Nephron (organoid): Measurements from ENCODE around the gene ATF7IP2.

Source experiments
- H3K27ac Mint-ChIP-seq, 3 experiments: 2 replicates each; pipeline ENCODE4 v1.8.0; 2020; ENCODE audit warnings: mixed read lengths in 3 of 3, mild to moderate bottlenecking in 2 of 3, moderate library complexity in 1 of 3
- H3K27me3 Mint-ChIP-seq: 2 replicates; pipeline ENCODE4 v1.8.0; 2021; ENCODE audit warnings: low read depth, mild to moderate bottlenecking, moderate library complexity, mixed read lengths
- H3K36me3 Mint-ChIP-seq: 2 replicates; pipeline ENCODE4 v1.8.0; 2020; ENCODE audit warnings: low read depth, mixed read lengths
- H3K4me1 Mint-ChIP-seq: 2 replicates; pipeline ENCODE4 v1.8.0; 2020; ENCODE audit warnings: mixed read lengths
- H3K4me3 Mint-ChIP-seq, 3 experiments: 2 replicates each; pipeline ENCODE4 v1.8.0; 2020; ENCODE audit warnings: mild to moderate bottlenecking in 3 of 3, mixed read lengths in 3 of 3, moderate library complexity in 2 of 3
- H3K9me3 Mint-ChIP-seq: 2 replicates; pipeline ENCODE4 v1.8.0; 2020; ENCODE audit warnings: mixed read lengths
- TF ChIP-seq, protein P1 (sequence below), 3 experiments: fragments of 200-600 bp; sonication (generic); IDR thresholded peaks; one replicate each; pipeline ENCODE4 v1.5.0; 2021; ENCODE audit warnings: antibody characterized with exemption in 3 of 3; ENCODE audit not compliant: unreplicated experiment in 3 of 3

The ATF7IP2 gene

DNA sequence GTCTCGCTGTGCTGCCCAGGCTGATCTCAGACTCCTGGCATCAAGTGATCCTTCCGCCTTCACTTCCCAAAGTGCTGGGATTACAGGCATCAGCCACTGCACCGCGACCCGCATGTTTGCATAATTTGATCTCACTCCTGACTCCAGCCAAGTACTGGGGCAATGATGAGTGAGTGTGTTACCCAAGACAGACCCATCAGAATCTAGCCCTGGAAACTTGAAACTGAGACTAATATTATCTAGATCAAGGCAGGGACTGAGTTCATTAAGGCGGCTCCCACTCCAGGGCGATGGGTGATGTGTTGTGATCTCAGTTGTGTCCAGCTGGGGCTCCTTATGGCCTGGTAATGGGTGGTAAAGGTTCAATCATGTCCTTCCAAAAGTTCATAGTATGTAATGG lies 141.1 kb downstream of the ATF7IP2 start:
- H3K4me1 Mint-ChIP-seq: peaks cover 4% of the 10 kb centered on the region
- H3K36me3 Mint-ChIP-seq: no peaks in the 10 kb centered on the region
- H3K4me3 Mint-ChIP-seq: no peak overlapping the region
- H3K9me3 Mint-ChIP-seq: no peaks in the 10 kb centered on the region
- TF ChIP-seq, protein P1, sequence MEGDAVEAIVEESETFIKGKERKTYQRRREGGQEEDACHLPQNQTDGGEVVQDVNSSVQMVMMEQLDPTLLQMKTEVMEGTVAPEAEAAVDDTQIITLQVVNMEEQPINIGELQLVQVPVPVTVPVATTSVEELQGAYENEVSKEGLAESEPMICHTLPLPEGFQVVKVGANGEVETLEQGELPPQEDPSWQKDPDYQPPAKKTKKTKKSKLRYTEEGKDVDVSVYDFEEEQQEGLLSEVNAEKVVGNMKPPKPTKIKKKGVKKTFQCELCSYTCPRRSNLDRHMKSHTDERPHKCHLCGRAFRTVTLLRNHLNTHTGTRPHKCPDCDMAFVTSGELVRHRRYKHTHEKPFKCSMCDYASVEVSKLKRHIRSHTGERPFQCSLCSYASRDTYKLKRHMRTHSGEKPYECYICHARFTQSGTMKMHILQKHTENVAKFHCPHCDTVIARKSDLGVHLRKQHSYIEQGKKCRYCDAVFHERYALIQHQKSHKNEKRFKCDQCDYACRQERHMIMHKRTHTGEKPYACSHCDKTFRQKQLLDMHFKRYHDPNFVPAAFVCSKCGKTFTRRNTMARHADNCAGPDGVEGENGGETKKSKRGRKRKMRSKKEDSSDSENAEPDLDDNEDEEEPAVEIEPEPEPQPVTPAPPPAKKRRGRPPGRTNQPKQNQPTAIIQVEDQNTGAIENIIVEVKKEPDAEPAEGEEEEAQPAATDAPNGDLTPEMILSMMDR (IDR thresholded peaks at IDR 0.05; ENCODE audit: unreplicated experiment in 3 of 3): no peak
- H3K27me3 Mint-ChIP-seq: no peaks in the 10 kb centered on the region
- no peak overlapping the region for H3K27ac Mint-ChIP-seq

DNA sequence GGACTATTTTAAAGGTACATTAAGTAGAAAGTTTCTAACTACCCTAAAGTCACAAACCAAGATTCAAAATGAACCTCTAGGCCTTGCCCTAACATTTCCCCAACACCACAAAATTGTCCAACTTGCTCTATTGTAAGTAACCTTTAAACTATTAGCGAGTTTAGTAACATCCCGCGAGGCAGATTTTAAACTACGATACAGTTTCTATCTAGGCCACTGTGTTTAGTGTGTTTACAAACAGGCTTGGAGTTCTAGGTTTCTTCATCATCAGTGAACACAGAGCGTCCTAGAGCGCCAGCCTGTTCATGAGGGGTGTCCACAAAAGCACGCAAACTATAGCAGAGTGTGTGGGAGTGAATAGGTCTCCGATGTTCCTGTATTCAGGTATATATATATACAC lies 142.8 kb downstream of the ATF7IP2 start:
- Mint-ChIP-seq H3K9me3 (no peaks in the 10 kb centered on the region), H3K27ac (no peak overlapping the region), H3K4me3 (no peak overlapping the region), H3K27me3 (no peaks in the 10 kb centered on the region), H3K4me1 (peaks cover 2% of the 10 kb centered on the region), H3K36me3 (no peaks in the 10 kb centered on the region)
- TF ChIP-seq, protein P1 (IDR thresholded peaks at IDR 0.05; ENCODE audit: unreplicated experiment in 3 of 3): no peak

DNA sequence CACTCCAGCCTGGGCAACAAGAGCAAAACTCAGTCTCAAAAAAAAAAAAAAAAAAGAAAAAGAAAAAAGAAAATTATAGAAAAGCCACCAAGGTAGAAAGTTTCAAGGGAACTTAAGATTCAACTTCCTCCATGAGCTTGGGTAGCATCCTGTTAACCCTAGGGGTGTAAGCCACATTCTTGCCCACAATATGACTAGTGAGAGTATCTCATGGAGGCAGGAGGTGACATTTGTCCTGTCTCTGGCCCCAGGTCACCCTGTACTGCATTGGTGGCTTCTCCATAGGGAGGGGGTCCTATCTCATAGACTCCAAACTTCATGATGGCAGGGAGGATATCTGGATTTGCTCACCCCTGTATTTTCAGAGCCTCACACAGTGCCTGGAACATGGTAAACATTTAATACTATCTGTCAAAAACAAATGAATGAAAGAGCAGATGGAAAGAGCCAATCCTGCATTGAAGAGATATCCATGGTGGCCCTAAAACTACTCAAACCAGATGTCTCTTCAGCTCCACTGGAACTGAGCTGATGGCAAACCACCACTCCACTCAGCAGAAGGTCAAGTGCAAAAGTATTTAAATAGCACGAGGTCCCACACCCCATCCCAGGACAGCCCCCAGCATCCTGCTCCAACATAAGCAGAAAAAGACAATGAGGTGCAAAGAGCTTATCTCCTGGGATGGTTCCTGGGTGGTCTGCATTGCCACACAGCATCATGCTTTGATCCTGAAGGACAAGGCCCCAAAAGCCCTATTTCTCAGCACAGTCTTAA lies 144.2 kb downstream of the ATF7IP2 start:
- Mint-ChIP-seq H3K27me3 (no peaks in the 10 kb centered on the region), H3K36me3 (no peaks in the 10 kb centered on the region), H3K27ac (no peak overlapping the region), H3K4me3 (no peak overlapping the region), H3K4me1 (no peaks in the 10 kb centered on the region), H3K9me3 (no peaks in the 10 kb centered on the region)
- TF ChIP-seq, protein P1 (IDR thresholded peaks at IDR 0.05; ENCODE audit: unreplicated experiment in 3 of 3): no peak

DNA sequence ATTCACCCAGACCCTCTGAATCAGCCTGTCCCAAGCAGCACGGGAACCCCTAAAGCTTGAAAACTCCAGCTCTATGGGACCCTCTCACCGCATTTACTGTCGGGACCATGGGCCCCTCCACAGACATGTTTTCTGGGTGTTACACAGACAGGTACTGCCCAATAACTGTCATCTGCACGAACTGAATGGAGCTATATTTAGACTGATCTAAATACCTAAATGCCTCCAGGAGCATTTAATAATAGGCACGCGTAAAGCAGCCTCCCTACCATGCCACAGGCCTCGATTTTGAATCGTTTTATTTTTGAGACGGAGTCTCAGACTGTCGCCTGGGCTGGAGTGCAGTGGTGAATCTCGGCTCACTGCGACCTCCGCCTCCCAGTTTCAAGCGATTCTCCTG lies 144.8 kb downstream of the ATF7IP2 start:
- no peaks in the 10 kb centered on the region for H3K36me3 Mint-ChIP-seq
- H3K9me3 Mint-ChIP-seq: no peaks in the 10 kb centered on the region
- TF ChIP-seq, protein P1 (IDR thresholded peaks at IDR 0.05; ENCODE audit: unreplicated experiment in 3 of 3): no peak
- no peak overlapping the region for H3K4me3 Mint-ChIP-seq
- H3K4me1 Mint-ChIP-seq: no peaks in the 10 kb centered on the region
- no peak overlapping the region for H3K27ac Mint-ChIP-seq
- no peaks in the 10 kb centered on the region for H3K27me3 Mint-ChIP-seq

DNA sequence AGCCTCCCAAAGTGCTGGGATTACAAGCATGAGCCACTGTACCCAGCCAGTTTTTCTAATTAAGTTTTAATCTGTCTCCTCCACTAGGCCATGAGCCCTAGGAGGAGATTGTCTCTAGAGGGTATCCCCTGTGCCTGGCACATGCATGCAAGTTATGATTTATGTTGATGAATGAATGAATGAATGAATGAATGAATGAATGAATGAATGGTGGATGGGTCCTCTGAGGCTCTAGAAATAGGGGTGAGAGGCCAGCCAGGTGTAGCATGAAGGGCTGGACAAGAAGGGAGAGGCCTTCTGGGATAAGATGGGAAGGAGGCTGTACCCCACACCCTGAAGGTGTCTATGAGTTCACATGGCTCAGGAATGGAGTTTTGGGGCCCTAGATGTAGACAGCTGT lies 145.7 kb downstream of the ATF7IP2 start:
- TF ChIP-seq, protein P1 (IDR thresholded peaks at IDR 0.05; ENCODE audit: unreplicated experiment in 3 of 3): no peak
- Mint-ChIP-seq H3K9me3 (no peaks in the 10 kb centered on the region), H3K27ac (no peak overlapping the region)

More for the DNA sequence above, 145.7 kb downstream of the ATF7IP2 start:
- no peak overlapping the region for H3K4me3 Mint-ChIP-seq
- H3K27me3 Mint-ChIP-seq: no peaks in the 10 kb centered on the region
- no peaks in the 10 kb centered on the region for H3K4me1 Mint-ChIP-seq
- H3K36me3 Mint-ChIP-seq: no peaks in the 10 kb centered on the region
